ENCODE results near the gene SAP30L. TPM values are rescaled to one million over a fixed set of nuclear protein-coding genes. Genes with fewer than 3 reads are reported as not detected.

Gene SAP30L
- total RNA-seq, 1 experiment from 2014 or later, result 13.3 TPM

DNA sequence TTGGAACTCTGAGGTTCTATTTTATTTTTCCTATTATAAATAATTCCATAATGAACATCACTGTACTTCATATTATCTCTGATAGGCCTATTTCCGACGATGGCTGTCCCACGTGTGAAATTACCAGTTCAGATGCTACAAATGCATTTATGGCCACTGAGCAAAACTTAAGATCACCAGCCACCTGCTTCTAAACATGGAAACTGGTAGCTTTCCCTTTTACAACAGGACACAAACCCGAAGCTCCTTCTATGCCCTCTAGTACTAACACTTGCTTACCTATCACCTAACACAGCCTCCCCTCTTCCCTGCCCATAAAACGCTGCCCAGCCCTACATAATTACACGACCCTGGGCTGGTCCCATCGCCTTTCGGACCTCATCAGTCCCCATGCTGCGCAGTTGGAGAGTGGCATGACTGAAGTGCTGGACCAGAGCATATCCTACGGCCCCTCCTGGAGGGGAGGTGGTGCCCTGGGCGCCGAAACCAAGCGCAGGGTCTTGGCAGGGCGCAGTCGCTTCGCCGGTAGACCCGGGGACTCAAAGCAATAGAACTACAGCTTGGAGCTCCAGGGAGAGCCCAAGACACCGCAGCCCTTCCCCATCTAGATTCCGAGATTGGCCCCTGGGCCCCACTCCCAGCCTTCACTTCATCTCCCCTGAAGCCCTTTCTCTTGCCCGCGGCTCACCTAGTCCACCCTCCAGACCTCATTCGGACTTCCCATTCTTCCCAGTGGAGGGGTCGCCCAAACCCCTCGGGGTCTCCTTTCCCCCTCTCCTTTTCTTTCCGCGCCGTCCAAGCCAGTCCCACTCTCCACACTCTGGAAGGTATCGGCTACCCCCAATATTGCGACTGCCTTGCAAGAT lies 1.0 kb upstream of the SAP30L start:
- peak overlapping the region; percentile 99 for H3K4me3 ChIP-seq (ENCODE audit: low read length)
- peak; percentile 62 for DNase-seq

DNA sequence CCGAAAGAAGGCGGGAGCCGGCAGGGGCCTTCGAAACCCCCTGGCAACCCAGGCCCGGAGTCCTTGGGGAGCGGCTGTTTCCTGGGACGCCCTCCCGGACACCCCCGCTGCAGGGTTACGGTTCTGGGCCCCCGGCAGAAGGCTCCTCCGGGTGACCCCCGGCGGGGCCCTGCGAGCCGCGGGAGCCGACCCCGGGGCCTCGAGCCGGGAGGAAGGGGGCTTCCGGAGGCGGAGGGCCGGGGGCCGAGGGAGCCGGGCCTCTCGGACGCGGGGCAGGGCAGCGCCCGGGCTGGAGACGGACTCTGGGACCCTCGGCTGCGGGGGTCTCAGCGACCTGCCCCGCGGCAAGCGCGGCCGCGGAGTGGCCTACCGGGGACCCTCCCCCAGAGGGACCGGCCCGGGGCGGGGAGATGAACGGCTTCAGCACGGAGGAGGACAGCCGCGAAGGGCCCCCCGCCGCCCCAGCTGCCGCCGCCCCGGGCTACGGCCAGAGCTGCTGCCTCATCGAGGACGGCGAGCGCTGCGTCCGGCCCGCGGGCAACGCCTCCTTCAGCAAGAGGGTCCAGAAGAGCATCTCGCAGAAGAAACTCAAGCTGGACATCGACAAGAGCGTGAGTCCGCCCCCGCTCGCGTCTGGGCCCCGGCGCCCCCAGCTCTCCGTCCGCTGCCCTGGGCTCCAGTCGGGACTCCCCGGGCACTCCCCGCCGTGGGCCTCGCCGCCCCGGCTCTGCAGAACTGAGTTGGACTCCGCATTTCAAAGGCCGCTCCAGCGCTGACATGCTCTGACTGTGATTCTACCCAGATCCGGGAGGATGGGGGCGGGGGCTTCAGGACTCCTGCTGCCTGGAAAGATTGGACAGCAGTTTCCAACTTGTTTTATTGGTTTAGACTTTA lies 645 bp downstream of the SAP30L start:
- peaks cover 80% of the 10 kb centered on the region for H3K79me2 ChIP-seq (ENCODE audit: low read length)
- DNase-seq, result peak; percentile 67
- H3K4me2 ChIP-seq (ENCODE audit: low read depth, low read length, poor library complexity, severe bottlenecking), result peak overlapping the region; percentile 98
- 0 out of 2 replicates have a peak overlapping the region, but pooled peaks have one; percentile 27 for H2AFZ ChIP-seq (ENCODE audit: low read length)
- H3K4me1 ChIP-seq (ENCODE audit: low read length), result peaks cover 36% of the 10 kb centered on the region
- H4K20me1 ChIP-seq (ENCODE audit: insufficient read depth, low read depth, low read length), result peaks cover 12% of the 10 kb centered on the region
- H3K9ac ChIP-seq (ENCODE audit: low read length), result peak overlapping the region; percentile 87
- H3K36me3 ChIP-seq (ENCODE audit: insufficient read depth, low read length), result peaks cover 13% of the 10 kb centered on the region; the same call in 1 of the 2 replicates
- no peak overlapping the region for H3K27ac ChIP-seq (ENCODE audit: low read length)
- no peaks in the 10 kb centered on the region for H3K9me2 ChIP-seq (replicated peaks; ENCODE audit: insufficient read depth, low read length)
- H3K4me3 ChIP-seq (ENCODE audit: low read length), result peak overlapping the region; percentile 99
- no peaks in the 10 kb centered on the region for H3K9me3 ChIP-seq (ENCODE audit: low read length)
- H3K27me3 ChIP-seq (ENCODE audit: low read length), result no peaks in the 10 kb centered on the region

More for the DNA sequence above, 1.0 kb upstream of the SAP30L start:
- Histone ChIP-seq H3K27me3 (ENCODE audit: low read length) (no peaks in the 10 kb centered on the region), H3K9me3 (ENCODE audit: low read length) (no peaks in the 10 kb centered on the region), H3K36me3 (ENCODE audit: insufficient read depth, low read length) (peaks cover 14% of the 10 kb centered on the region; the same call in 1 of the 2 replicates), H3K4me1 (ENCODE audit: low read length) (peaks cover 36% of the 10 kb centered on the region), H3K79me2 (ENCODE audit: low read length) (peaks cover 74% of the 10 kb centered on the region), H4K20me1 (ENCODE audit: insufficient read depth, low read depth, low read length) (peaks cover 12% of the 10 kb centered on the region), H3K4me2 (ENCODE audit: low read depth, low read length, poor library complexity, severe bottlenecking) (peak overlapping the region; percentile 99), H3K9ac (ENCODE audit: low read length) (peak overlapping the region; percentile 95), H2AFZ (ENCODE audit: low read length) (peak overlapping the region; percentile 88), H3K27ac (ENCODE audit: low read length) (no peak overlapping the region), H3K9me2 (replicated peaks; ENCODE audit: insufficient read depth, low read length) (no peaks in the 10 kb centered on the region)

DNA sequence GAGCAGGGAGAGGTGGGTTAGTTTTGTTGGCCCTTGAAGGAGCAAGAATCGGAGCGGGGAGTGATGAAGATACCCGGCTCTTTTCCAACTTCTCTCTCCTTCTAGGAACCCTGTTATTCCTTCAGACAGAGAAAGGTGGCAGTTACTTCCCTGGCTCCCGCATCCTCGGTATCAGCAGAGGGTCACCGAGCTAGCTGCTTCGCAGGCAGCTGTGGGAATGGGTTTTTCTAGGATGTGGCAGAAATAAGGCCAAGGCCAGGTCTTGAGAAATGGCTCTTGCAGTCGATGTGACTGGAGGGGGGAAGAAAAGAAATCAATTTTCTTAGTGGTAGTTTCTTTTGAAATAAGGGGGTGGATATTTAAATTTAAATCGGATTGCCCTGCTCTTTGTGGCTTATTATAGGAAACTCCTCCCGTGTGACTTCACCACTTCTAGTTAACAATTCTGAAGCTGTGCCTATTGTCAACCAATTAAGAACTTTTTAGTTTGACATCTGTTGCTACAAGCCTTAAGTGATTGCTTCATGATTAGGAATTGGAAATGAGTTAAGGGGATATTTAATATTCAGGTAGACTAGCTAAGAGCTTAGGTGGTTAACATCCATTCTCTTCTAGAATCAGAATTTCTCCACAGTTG lies 1.4 kb downstream of the SAP30L start:
- H3K36me3 ChIP-seq (ENCODE audit: insufficient read depth, low read length), result peaks cover 14% of the 10 kb centered on the region; the same call in 1 of the 2 replicates
- DNase-seq, result peak; percentile 43
- H3K9ac ChIP-seq (ENCODE audit: low read length), result peak overlapping the region; percentile 87
- H3K9me3 ChIP-seq (ENCODE audit: low read length), result no peaks in the 10 kb centered on the region
- peak overlapping the region; percentile 99 for H3K4me3 ChIP-seq (ENCODE audit: low read length)
- no peak overlapping the region for H2AFZ ChIP-seq (ENCODE audit: low read length)
- peak overlapping the region; percentile 98 for H3K4me2 ChIP-seq (ENCODE audit: low read depth, low read length, poor library complexity, severe bottlenecking)
- H3K27ac ChIP-seq (ENCODE audit: low read length), result no peak overlapping the region
- H4K20me1 ChIP-seq (ENCODE audit: insufficient read depth, low read depth, low read length), result peaks cover 12% of the 10 kb centered on the region
- peaks cover 77% of the 10 kb centered on the region for H3K79me2 ChIP-seq (ENCODE audit: low read length)
- H3K9me2 ChIP-seq (replicated peaks; ENCODE audit: insufficient read depth, low read length), result no peaks in the 10 kb centered on the region
- no peaks in the 10 kb centered on the region for H3K27me3 ChIP-seq (ENCODE audit: low read length)
- H3K4me1 ChIP-seq (ENCODE audit: low read length), result peaks cover 36% of the 10 kb centered on the region

DNA sequence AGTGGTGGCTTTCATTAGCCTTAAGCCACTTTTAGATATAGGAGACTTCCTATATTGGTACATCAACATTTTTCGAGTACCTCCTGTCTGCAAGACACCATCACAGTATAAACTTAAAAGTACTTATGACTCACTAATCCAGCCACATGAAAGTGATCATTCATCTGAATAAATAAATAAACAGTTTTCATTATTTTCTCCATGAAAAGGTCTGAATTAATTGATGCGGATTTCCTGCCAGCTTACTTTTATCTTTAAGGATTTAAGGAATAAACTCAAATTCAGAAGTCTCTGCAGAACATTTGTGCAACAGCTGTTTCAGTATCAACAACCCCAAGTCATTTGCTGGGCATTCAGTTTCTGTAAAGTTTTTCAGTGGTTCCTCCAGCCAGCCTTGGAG lies 4.0 kb downstream of the SAP30L start:
- H3K4me2 ChIP-seq (ENCODE audit: low read depth, low read length, poor library complexity, severe bottlenecking), result no peak overlapping the region
- no peaks in the 10 kb centered on the region for H3K27me3 ChIP-seq (ENCODE audit: low read length)
- H3K36me3 ChIP-seq (ENCODE audit: insufficient read depth, low read length), result peaks cover 17% of the 10 kb centered on the region; the same call in 1 of the 2 replicates
- H3K9ac ChIP-seq (ENCODE audit: low read length), result no peak overlapping the region
- peaks cover 56% of the 10 kb centered on the region for H3K79me2 ChIP-seq (ENCODE audit: low read length)
- H3K27ac ChIP-seq (ENCODE audit: low read length), result no peak overlapping the region
- H4K20me1 ChIP-seq (ENCODE audit: insufficient read depth, low read depth, low read length), result peaks cover 12% of the 10 kb centered on the region
- no peak for DNase-seq
- no peaks in the 10 kb centered on the region for H3K9me2 ChIP-seq (replicated peaks; ENCODE audit: insufficient read depth, low read length)
- no peaks in the 10 kb centered on the region for H3K9me3 ChIP-seq (ENCODE audit: low read length)
- no peak overlapping the region for H2AFZ ChIP-seq (ENCODE audit: low read length)
- no peak overlapping the region for H3K4me3 ChIP-seq (ENCODE audit: low read length)
- H3K4me1 ChIP-seq (ENCODE audit: low read length), result peaks cover 24% of the 10 kb centered on the region

DNA sequence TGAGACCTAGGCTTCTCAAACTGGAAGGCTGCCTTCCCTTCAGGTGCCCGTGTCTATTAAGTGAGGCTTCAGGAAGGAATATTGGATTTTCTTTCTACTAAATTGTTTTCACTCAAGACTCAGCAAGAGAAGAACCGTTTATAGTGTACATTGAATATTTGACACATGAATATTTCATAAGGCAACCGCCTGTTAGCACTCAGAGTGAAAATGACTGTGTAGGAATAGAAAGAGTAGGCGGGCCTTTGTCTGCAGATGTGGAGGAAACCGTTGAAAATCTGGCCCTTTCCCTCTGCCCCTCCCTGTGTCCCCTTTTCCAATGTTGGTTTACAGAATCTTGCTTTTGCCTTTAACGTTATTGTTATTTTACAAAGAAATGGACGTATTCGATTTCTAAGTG lies 6.2 kb downstream of the SAP30L start:
- Histone ChIP-seq H3K9me2 (replicated peaks; ENCODE audit: insufficient read depth, low read length) (no peaks in the 10 kb centered on the region), H3K9ac (ENCODE audit: low read length) (no peak overlapping the region), H3K4me2 (ENCODE audit: low read depth, low read length, poor library complexity, severe bottlenecking) (no peak overlapping the region), H2AFZ (ENCODE audit: low read length) (no peak overlapping the region), H3K27me3 (ENCODE audit: low read length) (no peaks in the 10 kb centered on the region), H3K27ac (ENCODE audit: low read length) (no peak overlapping the region), H3K4me1 (ENCODE audit: low read length) (peaks cover 22% of the 10 kb centered on the region), H3K4me3 (ENCODE audit: low read length) (no peak overlapping the region), H4K20me1 (ENCODE audit: insufficient read depth, low read depth, low read length) (peaks cover 10% of the 10 kb centered on the region), H3K79me2 (ENCODE audit: low read length) (peaks cover 39% of the 10 kb centered on the region), H3K36me3 (ENCODE audit: insufficient read depth, low read length) (peaks cover 28% of the 10 kb centered on the region; the same call in 1 of the 2 replicates), H3K9me3 (ENCODE audit: low read length) (no peaks in the 10 kb centered on the region)
- no peak for DNase-seq

DNA sequence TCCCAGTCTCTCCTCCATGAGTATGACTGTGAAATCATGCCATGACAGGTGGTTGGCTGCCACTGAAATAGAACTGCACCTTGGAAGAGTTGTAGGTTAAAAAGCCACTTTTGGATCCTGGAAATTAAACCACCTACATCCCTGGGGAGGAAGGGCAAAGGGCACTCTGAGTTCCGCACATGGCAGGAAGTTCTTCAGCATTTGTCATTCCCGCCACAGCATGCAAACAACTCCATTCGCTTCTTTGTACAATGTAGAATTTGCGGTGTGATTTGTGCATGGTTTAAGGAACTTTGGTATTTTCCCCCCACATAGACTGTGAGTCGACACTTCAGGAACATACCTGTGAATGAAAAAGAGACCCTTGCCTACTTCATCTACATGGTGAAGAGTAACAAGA lies 9.8 kb downstream of the SAP30L start:
- H3K36me3 ChIP-seq (ENCODE audit: insufficient read depth, low read length), result peaks cover 29% of the 10 kb centered on the region; the same call in 1 of the 2 replicates

DNA sequence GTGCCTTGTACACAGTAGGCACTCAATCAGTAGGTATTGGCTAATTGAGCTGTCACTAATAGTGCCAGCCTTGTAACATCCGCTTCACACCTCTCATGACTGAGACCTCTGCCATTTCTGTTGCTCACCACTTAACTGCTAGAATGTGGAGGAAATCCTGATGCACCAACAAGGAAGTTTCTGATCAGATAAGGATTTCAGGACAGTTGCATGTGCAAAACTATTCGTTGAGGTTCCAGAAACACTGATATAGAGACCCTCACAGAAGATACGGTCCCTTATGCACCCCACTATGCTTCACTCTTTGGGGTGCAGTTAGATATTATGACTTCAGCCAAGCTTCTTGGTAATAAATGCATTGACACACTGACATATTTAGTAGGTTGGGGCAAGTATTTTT lies 10.7 kb downstream of the SAP30L start:
- Histone ChIP-seq H4K20me1 (ENCODE audit: insufficient read depth, low read depth, low read length) (no peaks in the 10 kb centered on the region), H3K79me2 (ENCODE audit: low read length) (no peaks in the 10 kb centered on the region), H3K36me3 (ENCODE audit: insufficient read depth, low read length) (peaks cover 24% of the 10 kb centered on the region; the same call in 1 of the 2 replicates), H3K9me2 (replicated peaks; ENCODE audit: insufficient read depth, low read length) (no peaks in the 10 kb centered on the region), H3K4me1 (ENCODE audit: low read length) (peaks cover 13% of the 10 kb centered on the region), H3K27ac (ENCODE audit: low read length) (no peak overlapping the region), H2AFZ (ENCODE audit: low read length) (no peak overlapping the region), H3K9me3 (ENCODE audit: low read length) (no peaks in the 10 kb centered on the region), H3K27me3 (ENCODE audit: low read length) (no peaks in the 10 kb centered on the region), H3K4me2 (ENCODE audit: low read depth, low read length, poor library complexity, severe bottlenecking) (no peak overlapping the region), H3K9ac (ENCODE audit: low read length) (no peak overlapping the region), H3K4me3 (ENCODE audit: low read length) (no peak overlapping the region)
- no peak for DNase-seq

More for the DNA sequence above, 9.8 kb downstream of the SAP30L start:
- H3K4me1 ChIP-seq (ENCODE audit: low read length), result peaks cover 5% of the 10 kb centered on the region
- no peaks in the 10 kb centered on the region for H3K27me3 ChIP-seq (ENCODE audit: low read length)
- no peak overlapping the region for H2AFZ ChIP-seq (ENCODE audit: low read length)
- H3K9me3 ChIP-seq (ENCODE audit: low read length), result no peaks in the 10 kb centered on the region
- H3K9me2 ChIP-seq (replicated peaks; ENCODE audit: insufficient read depth, low read length), result no peaks in the 10 kb centered on the region
- H3K4me2 ChIP-seq (ENCODE audit: low read depth, low read length, poor library complexity, severe bottlenecking), result no peak overlapping the region
- no peak overlapping the region for H3K4me3 ChIP-seq (ENCODE audit: low read length)
- H3K27ac ChIP-seq (ENCODE audit: low read length), result no peak overlapping the region
- no peak overlapping the region for H3K9ac ChIP-seq (ENCODE audit: low read length)
- no peaks in the 10 kb centered on the region for H4K20me1 ChIP-seq (ENCODE audit: insufficient read depth, low read depth, low read length)
- H3K79me2 ChIP-seq (ENCODE audit: low read length), result peaks cover 4% of the 10 kb centered on the region; the same call in 1 of the 2 replicates
- DNase-seq, result no peak

Data from Karpas-422 (cell line).